Measurements from ENCODE around the gene IDUA.

Gene IDUA

DNA sequence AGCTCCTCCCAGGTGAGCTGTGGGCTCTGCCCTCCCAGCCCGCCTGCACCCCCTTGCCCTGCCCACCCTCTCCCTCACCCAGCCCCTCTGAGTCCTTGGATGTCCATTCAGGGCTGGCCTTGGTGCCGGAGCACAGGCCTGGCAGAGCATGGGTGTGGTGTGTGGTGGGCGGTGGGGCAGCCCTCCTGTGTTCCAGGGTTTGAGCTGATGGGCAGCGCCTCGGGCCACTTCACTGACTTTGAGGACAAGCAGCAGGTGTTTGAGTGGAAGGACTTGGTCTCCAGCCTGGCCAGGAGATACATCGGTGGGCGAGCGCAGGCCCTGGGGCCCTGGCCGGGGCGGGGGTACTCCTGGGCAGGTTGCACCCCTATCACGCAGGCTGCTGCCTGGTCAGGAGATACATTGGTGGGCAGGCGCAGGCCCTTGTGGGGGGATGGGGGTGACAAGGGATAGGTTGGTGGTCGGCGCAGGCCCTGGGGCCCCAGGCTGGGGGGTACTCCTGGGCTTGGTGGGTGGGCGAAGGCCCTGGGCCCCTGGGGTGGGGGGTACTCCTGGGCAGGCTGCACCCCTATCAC, 13.9 kb downstream of the IDUA start:
- no peak for DNase-seq (ENCODE audit: low read depth in 2 of 2)

DNA sequence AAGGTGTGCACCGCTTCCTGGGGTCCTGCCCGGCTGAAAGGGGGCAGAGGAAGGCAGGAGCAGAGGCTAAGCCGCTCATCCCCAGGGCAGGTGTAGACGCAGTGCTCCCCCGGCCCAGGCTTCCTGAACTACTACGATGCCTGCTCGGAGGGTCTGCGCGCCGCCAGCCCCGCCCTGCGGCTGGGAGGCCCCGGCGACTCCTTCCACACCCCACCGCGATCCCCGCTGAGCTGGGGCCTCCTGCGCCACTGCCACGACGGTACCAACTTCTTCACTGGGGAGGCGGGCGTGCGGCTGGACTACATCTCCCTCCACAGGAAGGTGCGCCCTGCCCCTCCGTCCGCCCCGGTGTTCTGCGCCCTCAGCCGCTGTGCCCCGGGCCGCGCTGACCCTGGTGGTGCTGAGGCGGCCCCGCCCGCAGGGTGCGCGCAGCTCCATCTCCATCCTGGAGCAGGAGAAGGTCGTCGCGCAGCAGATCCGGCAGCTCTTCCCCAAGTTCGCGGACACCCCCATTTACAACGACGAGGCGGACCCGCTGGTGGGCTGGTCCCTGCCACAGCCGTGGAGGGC, 14.8 kb downstream of the IDUA start:
- no peak for DNase-seq (ENCODE audit: low read depth in 2 of 2)

DNA sequence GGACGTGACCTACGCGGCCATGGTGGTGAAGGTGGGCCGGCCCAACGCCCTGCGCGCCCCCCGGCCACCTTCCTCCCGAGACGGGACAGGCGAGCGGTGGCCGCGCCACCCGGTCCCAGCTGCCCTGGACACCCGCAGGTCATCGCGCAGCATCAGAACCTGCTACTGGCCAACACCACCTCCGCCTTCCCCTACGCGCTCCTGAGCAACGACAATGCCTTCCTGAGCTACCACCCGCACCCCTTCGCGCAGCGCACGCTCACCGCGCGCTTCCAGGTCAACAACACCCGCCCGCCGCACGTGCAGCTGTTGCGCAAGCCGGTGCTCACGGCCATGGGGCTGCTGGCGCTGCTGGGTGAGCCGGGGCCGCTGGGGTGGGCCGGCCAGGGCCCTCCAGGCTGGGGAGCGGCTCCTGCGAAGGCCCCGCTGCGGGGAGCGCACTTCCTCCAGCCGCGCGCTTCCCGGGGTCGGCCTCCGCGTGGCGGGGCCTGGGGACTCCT, 15.3 kb downstream of the IDUA start:
- no peak for DNase-seq (ENCODE audit: low read depth in 2 of 2)

DNA sequence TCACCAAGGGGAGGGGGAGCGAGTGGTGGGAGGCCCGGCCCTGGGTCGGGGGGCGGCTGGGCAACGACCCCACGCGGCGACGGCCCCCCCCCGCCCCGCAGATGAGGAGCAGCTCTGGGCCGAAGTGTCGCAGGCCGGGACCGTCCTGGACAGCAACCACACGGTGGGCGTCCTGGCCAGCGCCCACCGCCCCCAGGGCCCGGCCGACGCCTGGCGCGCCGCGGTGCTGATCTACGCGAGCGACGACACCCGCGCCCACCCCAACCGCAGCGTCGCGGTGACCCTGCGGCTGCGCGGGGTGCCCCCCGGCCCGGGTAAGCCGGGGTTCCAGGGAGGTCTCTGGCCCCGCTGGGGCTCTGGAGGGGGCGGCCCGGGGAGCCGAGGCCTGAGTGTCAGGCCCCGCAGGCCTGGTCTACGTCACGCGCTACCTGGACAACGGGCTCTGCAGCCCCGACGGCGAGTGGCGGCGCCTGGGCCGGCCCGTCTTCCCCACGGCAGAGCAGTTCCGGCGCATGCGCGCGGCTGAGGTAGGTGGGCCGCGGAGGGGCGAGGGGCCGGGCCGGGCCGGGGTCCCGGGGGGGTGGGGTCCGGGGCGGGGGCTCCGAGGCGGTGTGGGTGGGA, 15.9 kb downstream of the IDUA start:
- no peak for DNase-seq (ENCODE audit: low read depth in 2 of 2)

DNA sequence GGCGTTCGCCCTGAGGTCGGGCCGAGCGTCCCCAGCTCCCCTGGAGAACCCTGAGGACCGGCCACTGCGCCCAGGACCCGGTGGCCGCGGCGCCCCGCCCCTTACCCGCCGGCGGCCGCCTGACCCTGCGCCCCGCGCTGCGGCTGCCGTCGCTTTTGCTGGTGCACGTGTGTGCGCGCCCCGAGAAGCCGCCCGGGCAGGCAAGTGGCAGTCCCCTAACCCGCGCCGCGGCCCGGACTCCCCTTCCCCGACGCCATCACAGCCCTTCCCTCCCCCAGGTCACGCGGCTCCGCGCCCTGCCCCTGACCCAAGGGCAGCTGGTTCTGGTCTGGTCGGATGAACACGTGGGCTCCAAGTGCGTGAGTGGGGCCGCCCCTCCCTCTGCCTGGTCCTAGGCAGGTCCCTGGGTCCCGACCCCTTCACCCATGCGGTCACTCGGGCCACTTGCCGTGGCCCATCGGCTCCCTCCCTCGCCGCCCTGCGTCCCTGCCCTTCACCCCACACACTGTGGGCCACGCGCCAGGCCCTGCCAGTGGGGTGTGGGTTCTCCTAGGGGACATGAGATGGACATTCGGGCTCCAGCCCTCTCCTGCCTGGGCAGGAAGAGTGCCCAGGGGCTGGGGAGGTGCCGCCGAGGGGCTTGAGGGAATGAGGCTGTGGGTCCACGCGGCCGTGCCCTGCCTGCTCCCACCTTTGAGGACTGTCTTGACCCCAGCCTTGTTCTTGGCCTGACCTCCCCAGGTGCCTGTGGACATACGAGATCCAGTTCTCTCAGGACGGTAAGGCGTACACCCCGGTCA, 16.6 kb downstream of the IDUA start:
- DNase-seq (ENCODE audit: low read depth in 2 of 2), result no peak

DNA sequence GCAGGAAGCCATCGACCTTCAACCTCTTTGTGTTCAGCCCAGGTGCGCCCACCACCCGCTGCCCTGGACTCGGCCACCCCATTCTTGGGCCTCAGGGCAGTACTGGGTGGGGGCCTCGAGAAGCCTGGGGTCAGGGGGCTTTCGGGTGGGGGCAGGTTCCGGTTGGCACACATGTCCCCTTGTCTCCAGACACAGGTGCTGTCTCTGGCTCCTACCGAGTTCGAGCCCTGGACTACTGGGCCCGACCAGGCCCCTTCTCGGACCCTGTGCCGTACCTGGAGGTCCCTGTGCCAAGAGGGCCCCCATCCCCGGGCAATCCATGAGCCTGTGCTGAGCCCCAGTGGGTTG, 17.2 kb downstream of the IDUA start:
- DNase-seq (ENCODE audit: low read depth in 2 of 2), result no peak

DNA sequence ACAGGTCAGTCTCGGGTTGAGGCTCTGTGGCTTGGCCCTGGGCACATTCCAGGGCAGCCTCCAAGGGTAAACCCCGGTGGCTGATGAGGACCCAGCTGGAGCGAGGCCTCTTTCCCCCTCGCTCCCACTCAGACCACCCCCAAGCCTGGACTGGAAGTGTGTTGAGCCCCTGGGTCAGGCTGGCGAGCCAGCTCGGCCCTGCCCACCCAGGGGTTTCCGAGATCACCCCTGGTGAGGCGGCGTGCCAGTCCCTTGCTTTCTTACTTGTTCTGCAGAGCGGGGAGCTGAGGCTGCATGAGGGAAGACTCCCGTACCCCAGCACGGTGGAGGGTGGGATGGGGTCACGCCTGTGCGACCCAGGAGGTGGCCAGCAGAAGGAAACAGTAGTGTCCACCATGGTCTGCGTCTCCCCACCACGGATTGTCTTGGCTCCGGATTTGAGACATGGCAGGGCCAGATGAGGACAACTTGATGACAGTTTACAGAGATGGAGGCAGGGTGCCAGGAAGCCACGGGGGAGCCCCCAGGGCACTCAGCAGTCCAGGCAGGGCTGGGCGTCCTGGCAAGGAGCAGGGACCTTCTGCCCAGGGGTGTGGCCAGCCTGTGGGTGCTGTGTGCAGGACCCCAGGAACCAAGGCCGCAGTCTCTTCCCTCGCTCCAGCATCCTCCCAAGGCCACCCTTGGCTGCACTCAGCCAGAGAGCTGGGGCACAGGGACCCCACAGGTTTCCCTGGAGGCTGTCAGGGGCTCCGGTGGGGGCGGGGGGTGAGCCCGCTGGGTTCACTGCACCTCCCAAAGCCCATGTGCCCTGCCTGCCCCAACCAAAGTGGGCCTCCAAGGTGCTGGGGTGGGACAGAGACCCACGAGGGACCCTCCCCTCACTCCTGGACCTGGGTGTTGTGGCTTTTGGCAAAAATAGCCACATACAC, 18.0 kb downstream of the IDUA start:
- no peak for DNase-seq (ENCODE audit: low read depth in 2 of 2)

DNA sequence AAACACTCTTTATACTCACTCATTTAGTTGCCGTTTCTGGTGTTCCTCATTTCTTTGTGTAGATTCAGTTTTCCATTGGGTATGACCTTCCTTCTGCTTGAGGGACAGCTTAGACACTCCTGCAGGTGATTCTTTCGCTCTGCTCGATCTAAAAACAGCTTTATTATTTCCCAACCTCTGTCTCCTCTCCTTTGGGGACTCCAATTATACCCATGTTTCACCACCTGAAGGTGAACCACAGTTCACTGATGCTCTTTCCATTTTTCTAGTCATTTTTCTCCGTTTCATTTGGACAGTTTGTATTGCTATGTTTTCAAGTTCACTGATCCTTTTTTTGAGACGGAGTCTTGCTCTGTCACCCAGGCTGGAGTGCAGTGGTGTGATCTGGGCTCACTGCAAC, 20.0 kb downstream of the IDUA start:
- no peak for DNase-seq (ENCODE audit: low read depth in 2 of 2)

DNA sequence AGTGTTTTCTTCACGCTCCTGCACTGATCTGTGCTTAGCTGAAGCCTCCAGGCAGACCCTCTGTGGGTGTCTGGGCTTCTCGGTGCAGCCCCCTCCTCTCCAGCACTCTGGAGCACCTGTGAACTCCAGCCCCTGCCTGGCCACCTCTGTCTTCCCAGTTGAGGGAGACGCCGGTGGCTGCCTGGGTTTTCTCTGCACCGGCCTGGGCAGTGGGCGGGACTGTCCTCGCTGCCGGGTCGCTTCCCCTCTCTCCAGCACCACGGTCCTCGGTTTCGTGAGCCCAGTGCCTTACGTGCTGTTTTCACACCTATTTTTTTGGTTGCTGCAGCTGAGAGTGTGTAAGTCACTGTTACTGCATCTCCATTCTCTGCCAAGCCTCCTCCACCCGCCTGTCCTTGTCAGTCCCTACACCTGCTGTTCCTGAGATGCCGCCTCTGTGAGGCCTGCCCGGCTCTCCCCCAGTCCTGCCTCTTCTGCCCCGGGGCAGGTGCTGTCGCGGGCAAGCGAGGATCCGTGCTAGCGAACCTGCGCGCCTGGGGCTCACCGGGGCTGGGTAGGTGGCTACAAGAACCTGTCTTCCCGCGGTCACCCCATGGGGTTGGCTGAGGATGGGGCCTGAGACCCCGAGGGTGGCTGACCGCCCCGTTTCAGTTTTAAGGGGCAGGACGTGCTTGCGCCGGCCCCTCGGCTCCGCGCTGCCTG, 22.1 kb downstream of the IDUA start:
- no peak for DNase-seq (ENCODE audit: low read depth in 2 of 2)

DNA sequence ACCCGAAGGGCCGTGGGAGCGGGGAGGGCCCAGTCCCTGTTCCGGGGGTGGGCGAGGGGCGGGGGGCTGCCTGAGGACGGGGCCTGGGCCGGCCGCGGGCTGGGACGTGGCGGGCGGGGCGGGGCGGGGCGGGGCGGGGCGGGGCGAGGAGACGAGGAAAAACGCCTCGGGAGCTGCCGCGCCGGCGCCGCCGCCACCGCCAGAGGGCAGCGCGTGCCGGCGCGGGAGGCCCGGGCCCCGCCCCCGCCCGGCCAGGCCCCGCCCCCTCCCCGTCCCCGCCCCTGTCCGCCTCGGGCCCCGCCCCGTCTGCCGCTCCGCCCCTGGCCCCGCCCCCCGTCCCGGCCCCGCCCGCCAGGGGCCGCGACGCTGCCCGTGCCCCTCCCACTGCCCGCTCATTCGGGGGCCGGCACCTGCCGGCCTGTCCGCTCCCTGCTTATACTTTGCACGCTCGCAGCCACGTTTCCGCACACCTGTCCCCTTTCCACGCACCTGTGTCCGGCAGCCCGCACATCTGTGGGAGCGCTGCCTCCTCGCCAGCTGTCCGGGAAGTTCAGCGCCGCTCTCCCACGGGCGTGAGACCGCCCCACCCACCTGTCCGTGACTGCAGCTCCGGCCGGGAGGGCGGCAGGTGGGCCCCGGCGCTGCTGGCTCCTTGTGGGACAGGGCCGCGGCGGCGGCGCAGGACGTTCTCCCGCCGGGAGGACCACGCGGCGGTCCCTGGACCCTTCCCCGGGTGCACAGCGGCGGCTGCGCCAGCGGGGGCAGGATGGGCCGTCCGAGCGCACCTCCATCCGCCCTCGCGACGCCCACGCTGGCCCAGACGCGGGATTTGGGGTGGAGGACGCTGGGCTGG, 22.9 kb downstream of the IDUA start:
- DNase-seq (ENCODE audit: low read depth in 2 of 2), result peak; percentile 47 to 50

DNA sequence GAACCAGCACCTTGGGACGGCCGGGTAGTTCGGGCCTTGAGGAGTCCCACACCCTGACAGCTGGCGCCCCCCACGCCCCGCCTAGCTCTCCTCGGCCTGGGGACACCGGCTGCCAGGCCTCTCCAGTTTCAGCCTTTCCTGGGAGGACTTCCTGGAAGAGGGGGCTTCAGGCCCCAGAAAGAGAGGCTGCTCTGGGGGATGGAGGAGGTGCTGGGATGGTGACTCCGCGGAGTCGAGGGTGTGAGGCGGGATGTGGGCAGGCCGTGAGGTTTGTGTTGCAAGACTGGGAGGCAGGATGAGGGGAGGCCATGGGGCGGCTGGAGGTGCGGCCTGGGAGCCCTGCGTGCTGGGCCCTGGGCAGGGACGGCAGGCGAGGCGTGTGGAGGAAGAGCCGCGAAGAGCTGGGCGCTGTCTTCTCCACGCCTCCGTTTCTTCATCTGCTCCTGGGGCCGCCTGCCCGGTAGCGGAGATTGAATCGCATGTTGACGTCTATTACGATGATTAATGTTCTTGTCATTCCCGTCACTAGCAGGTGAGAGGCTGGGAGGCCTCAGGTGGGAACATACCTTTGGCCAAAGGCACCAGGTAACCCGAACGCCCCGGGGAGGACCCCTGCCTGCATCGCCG, 23.7 kb downstream of the IDUA start:
- peak; percentile 33 to 60 for DNase-seq (ENCODE audit: low read depth in 2 of 2)

DNA sequence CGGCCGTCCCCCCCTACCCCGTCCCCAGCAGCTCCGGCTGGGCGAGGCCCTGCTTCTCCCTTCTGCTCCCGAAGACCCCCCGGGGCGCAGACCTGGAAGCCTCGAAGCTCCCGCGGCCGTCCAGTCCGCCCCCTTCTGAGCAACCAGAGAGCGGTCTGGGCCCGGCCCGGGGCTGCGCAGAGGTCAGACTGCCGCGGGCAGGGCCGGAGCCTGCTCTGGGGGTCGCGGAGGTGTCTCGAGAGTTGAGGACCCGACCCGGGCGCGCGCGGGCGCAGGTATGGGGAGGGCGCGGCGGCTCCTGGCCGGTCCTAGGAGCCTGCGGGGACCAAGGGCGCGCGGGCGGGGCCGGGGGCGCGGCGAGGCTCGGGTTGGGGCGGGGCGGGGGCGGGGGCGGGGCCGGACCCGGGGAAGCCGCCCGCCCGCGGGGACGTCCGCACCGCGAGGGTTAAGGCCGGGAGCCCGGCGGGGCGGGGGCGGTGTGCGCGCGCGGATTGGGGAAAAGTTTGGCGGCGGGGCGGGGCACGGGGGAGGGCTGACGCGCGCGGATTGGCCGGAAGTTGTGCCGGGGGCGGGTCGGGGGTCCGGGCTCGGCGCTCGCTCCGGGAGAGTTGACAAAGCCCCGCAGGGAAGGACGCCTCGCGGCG, 24.3 kb downstream of the IDUA start, which contains the start of gene FGFRL1:
TSS of gene FGFRL1 (plus strand) at position 605 of the 644 bp plus-strand sequence. CDS start 860 bp downstream, outside the sequence.
- peak; percentile 80 to 93 for DNase-seq (ENCODE audit: low read depth in 2 of 2)

DNA sequence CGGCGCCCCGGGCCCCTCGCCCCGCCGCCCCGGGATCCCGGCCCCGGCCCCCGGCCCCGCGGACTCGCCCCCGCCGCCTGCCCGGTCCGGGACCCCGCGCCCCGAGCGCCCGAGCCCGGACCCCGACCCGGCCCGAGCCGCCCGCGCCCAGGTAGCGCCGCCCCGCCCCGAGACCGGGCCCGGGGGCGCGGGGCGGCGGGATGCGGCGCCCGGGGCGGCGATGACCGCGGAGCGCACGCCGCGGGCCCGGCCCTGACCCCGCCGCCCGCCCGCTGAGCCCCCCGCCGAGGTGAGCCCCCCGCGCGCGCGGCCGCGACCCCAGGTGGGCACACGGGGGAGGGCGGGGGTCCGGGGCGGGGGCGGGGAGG, 24.8 kb downstream of the IDUA start:
- DNase-seq (ENCODE audit: low read depth in 2 of 2), result no peak

DNA sequence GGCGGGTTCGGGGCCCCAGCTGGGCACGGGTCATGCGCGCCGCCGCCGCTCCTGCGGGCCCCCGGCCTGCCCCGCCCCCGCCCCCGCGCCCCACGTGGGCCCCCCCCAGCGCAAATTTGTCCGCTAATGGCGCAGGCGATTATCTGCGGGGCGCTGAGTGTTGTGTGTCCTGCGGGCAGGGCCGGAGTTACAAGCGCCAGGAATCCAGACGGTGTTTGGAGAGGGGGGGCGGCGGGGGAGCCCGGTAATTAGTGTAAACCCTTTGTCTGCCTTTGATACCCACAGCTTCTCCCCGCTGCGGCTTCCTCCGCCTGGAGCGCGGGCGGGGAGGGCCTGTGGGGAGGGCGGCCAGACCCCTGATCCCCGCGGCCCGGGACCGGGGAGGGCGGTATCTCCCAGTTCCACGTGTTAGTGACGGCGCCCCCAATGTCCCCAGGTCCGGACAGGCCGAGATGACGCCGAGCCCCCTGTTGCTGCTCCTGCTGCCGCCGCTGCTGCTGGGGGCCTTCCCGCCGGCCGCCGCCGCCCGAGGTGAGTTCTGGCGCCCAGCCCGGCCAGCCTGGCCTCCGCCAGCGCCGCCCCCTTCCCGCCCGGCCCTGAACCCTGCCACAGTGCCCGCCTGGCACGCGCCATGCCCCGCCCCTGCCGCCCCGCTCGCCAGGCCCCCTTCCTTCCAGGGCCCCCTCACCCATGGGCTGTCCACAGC, 25.3 kb downstream of the IDUA start:
- DNase-seq (ENCODE audit: low read depth in 2 of 2), result no peak

DNA sequence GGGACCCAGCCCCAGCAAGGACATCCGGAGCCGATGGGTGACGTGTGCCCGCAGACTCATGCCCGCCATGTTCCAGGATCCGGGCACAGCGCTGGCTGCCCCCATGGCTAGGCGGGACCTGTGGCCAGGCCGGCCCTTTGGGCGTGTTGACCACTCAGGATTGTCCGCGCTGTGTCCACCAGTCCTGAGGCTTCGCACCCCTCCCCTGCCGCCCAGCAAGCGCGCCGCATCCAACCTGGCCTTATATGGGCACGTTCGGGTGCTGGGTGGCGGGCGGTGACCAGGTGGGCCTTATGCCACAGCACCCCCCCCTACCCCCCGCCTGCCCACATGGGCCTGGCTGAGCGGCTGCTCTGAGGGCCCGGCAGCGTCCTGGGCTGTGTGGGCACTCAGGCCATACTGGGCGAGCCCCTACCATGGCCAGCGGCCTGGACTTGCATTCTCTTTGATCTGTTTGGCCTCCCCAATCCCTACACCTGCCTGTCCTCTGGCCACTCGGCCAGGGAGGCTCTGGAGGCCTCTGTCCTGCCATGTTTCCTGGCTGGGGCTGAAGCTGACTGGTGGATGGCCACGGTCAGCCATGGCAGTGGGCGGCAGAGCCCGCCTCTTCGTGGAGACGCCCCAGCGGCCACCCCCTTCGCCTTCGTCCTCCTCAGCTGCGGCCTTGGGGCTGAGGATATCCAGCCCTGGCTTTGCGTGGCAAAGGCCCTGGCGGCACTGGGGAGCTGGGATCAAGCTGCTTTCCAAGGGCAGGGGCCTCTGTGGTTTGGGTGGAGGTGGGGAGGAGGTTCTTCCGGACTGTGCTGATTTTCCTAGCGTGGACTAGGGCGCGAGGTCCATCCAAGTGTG, 26.6 kb downstream of the IDUA start:
- DNase-seq (ENCODE audit: low read depth in 2 of 2), result no peak

DNA sequence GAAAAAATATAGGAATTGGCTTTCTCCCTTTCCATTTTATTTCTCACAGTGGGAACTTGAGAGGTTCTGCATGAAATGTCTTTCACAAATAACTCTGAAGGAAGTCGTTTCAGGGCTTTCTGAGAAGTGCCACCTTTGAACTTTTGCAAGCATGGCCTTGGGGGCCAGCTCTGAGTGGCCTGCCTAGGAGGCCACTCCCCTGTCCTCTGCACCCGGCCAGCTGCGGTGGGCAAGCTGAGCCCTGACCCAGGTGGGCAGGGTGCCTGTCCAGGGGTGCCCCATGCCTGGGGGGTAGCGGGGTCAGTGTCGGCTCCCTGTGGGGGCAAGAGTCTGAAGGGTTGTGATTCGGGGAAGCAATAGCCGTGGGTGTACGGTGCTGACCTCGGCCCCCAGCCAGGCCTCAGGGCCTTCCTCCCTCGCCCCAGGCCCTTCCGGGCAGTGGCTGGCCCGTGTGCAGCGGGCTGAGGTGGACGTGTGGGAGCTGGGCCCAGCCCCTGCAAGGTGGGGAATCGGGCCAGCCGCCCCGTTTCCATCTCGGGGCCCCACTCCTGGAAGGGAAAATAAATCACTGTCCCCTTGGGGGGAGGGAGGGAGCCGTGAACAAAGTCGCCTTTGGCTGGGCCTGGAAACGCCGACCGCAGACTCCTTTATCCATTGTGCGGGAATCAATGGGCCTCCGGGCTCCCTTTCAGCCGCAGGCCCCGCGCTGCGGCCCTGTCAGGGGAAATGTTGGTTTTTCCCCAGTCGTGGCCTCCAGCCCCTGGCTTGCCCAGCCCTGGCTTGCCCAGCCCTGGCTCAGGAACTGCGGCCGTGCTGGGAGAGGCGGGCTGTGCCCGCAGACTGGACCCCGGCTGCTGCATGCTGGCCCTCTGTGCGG, 27.7 kb downstream of the IDUA start:
- no peak for DNase-seq (ENCODE audit: low read depth in 2 of 2)

All from stimulated activated CD4-positive, alpha-beta T cell treated with anti-CD3 and anti-CD28 coated beads, Interleukin-12 subunit alpha, Interleukin-12 subunit beta, amount 100 ng/mL, for 24 hours (primary cell).